GM19328 (cell line): ENCODE data around the gene CTNND2.
"Not testable (repeated sequence)": the region's sequence is repeated elsewhere in the genome, so short reads cannot be mapped to it uniquely, and the experiment has no call there.

Source experiments
- ATAC-seq: cut with Tn5 transposase; IDR thresholded peaks from one replicate; pipeline ENCODE4 v1.9.1; 2021; ENCODE audit warnings: mild to moderate bottlenecking, moderate library complexity; ENCODE audit not compliant: unreplicated experiment

Gene CTNND2

GRCh38 chr5:11004523-11004922 is 899.7 kb downstream of the CTNND2 start:
- ATAC-seq, result not testable (repeated sequence)

- ATAC-seq, result no peak
These were observed 903.5 kb downstream of the CTNND2 start for GRCh38 chr5:11000515-11001353.

GRCh38 chr5:10999714-11000113 is 904.5 kb downstream of the CTNND2 start:
- ATAC-seq, result no peak

GRCh38 chr5:10995891-10996290 is 908.4 kb downstream of the CTNND2 start:
- ATAC-seq, result no peak

GRCh38 chr5:10994091-10994986 is 909.9 kb downstream of the CTNND2 start:
- ATAC-seq, result no peak

- ATAC-seq, result no peak
These were observed 913.6 kb downstream of the CTNND2 start for GRCh38 chr5:10990634-10991033.

GRCh38 chr5:10989577-10990263 is 914.5 kb downstream of the CTNND2 start:
- ATAC-seq, result no peak

GRCh38 chr5:10988622-10989021 is 915.6 kb downstream of the CTNND2 start:
- ATAC-seq, result no peak

GRCh38 chr5:10987925-10988504 is 916.2 kb downstream of the CTNND2 start:
- ATAC-seq, result peak; percentile 86

- ATAC-seq, result no peak
These were observed 916.8 kb downstream of the CTNND2 start for GRCh38 chr5:10987276-10987924.

GRCh38 chr5:10985721-10986110 is 918.5 kb downstream of the CTNND2 start:
- ATAC-seq, result no peak

- ATAC-seq, result no peak
These were observed 919.0 kb downstream of the CTNND2 start for GRCh38 chr5:10985091-10985720.

GRCh38 chr5:10984021-10984715 is 920.1 kb downstream of the CTNND2 start:
- ATAC-seq, result no peak

- no peak for ATAC-seq
These were observed 921.6 kb downstream of the CTNND2 start for GRCh38 chr5:10982626-10983025.

- no peak for ATAC-seq
These were observed 922.3 kb downstream of the CTNND2 start for GRCh38 chr5:10981932-10982331.

- no peak for ATAC-seq
These were observed 927.2 kb downstream of the CTNND2 start for GRCh38 chr5:10977011-10977410.

GRCh38 chr5:10975945-10976344 is 928.3 kb downstream of the CTNND2 start:
- no peak for ATAC-seq

GRCh38 chr5:10974850-10975249 is 929.4 kb downstream of the CTNND2 start:
- ATAC-seq, result no peak

GRCh38 chr5:10973316-10973715 is 930.9 kb downstream of the CTNND2 start:
- no peak for ATAC-seq
